Measurements from ENCODE around the gene CELF4.

The CELF4 gene

GRCh38 chr18:37274309-37275236, 291.0 kb downstream of the CELF4 start:
- DNase-seq: no peak

DNA sequence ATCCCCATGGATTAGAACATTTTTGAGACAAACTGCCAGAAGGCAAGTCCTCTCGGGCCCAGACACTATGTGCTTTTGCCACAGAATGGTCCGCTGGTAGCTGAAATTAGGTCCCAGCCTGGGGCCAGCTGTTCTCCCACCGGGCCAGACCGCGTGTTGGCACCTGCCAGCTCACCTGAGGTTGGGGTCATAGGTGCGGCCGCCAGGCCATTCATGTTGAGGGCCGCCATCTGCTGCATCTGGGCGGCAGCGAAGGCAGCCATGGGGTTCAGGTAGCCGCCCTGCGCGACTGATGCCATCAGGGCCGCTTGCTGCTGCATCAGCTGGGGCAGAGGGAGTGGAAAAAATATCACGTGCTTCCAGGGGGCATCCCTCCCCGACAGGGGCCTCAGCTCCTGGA, 292.8 kb downstream of the CELF4 start:
- DNase-seq: no peak

GRCh38 chr18:37272226-37272625, 293.4 kb downstream of the CELF4 start:
- no peak for DNase-seq

DNA sequence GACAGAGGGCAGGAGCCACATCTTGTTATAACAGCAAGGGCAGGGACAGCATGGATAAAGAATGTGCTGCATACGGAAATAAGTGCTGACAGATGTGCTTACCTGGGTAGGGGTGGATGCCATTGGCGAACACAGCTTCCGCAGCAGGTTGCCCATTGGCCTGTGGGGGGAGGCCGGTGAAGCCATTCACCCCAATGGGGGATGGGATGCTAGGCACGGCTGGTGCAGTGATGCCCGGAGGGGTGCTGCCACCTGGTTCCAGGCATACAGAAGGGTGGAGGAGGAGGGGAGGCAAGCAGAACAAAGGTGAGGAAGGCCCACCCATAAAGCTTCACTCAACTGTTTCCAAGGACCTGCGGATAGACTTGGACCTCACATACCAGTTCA, 294.9 kb downstream of the CELF4 start:
- no peak for DNase-seq

DNA sequence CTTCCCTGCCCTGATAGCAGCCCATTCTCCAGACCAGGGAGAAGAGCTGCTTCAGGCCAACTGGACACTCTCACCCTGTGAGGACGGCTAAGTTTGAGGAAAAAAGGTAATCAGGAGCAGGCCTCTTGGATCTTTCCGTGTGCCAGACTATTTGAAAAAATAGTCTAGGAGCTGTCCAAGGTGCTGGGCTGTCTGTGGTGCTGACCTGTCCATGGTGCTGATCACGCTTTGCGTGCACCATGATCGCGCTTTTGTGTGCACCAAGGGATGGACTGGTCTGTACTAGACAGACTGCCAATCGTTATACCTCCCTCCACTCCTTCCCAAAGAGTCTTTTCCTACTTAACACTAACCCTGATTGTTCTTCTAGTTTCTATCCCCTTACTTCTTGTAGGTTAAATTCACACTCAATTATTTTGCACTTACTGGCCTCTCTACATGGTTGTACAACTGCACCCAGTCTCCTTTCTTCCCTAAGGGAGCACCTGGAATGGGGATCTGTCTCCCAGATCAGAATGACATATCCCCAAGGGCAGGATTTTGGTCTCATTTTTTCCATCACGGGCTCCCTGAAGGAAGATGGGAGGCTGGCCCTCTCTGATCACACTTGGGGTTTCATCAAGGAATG, 295.4 kb downstream of the CELF4 start:
- peak; percentile 13 for DNase-seq

DNA sequence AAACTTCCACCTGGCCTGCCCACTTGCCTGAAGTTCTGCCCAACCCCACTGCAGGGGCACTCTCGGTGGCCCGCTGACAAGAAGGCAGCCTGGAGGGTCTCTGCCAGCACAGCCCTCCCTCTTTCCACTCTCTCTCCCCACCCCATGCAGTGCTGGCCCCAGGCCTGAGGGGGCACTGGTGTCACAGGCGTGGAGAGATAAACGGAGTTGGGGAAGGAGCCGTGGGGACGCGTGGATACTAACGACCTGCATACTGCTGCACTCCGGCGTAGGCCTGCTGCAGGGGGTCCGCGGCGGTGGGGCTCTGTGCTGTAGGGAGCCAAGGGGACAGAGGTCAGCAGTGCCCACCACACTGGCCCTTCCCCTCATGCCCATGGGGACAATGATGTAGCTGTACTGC, 299.3 kb downstream of the CELF4 start:
- DNase-seq: no peak

DNA sequence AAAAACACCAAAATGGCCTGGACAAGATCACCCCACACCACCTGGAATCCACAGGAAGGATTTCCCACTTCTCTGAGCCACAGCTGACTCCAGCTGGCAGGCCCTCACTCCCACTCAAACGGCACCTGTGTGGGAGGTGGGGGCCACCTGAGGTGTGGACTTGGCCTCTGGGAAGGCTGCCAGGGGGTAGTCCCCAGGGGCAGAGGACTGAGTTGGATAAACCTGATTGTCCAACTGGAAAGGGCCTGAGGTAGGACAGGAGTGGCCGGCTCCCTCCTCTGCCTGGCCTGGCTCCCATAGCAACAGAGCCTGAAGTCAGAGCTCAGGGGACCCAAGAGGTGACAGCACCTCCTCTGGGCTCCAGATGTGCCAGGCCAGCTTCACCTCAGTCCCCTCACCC, 300.2 kb downstream of the CELF4 start:
- no peak for DNase-seq

DNA sequence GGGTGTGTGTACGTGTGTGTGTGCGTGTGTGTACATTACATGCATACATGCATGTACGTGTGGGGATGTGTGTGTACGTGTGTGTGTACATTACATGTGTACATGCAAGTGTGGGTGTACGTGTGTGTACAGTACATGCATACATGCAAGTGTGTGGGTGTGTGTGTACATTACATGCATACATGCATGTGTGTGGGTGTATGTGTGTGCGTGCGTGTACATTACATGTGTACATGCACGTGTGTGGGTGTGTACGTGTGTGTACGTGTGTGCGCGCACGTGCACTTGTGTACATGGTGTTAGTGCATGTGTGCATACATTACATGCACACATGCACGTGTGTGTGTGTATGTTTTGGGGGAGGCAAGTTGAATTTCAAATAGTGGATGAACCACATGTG, 300.6 kb downstream of the CELF4 start:
- DNase-seq: no peak

DNA sequence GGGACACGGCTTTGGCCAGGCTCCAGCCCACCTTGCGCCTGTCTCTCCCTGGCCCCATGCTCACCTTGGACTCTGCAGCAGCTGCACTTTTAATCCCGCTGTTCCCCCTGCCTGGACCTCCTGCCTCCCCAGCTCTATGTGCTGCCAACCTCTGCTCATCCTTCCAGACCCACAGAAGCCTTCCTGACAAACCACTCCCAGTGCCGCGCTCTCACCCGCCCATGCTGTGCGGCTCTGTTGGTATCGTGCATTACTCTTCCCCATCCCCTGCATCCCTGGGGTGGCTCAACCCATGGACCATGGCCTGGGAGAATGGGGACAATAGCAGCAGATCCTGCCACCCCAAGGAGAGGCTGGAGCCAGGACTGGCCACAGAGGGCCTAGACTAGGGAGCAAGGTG, 303.6 kb downstream of the CELF4 start:
- DNase-seq: no peak

DNA sequence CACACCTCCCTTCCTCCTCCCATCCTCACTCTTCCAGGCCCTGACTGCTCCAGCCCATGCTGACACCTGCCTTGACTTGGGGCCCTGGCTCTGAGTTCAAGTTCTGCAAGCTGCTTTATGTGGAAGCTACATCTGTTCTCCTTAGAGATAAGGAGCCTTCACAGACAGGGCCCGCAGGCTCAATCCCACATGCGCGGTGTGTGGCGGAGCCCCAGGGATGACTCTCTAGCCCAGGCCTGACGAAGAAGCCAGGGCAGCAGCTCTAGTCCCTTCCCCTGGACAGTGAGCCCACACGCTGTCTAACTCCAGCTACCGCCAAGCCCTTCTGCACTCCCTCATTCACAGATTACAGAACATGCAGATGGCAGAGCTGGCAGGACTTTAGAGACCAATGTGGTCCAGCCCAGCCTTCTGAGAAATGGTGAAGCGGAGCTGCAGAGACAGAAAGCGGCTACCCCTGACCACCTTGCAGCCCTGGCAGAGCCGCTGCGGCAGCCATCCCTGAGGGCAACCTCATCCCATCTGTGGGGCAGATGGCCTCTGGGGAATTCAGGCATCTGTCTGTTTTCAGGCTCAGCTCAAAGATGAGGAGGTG, 304.3 kb downstream of the CELF4 start:
- DNase-seq: no peak

- DNase-seq: no peak
These were observed 305.1 kb downstream of the CELF4 start for GRCh38 chr18:37260367-37261093.

DNA sequence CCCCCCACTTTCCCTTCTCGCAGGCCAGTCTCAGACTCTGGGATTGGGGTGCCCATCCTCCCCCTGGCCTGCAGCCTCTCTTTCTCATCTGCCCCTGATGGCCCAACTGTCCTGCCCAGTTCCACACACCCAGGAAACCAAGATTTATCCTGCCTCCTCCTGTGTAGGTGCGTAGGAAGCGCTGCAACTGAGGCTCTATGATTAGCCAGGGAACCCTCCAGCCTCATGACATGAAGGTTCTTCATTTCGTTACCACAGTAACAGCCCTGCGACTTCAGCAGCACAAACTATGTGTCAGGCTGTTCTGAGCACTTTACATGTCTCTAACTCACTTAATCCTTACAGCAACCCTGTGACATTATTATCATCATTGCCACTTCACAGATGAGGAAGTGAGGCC, 305.9 kb downstream of the CELF4 start:
- no peak for DNase-seq

GRCh38 chr18:37258819-37259218, 306.8 kb downstream of the CELF4 start:
- no peak for DNase-seq

DNA sequence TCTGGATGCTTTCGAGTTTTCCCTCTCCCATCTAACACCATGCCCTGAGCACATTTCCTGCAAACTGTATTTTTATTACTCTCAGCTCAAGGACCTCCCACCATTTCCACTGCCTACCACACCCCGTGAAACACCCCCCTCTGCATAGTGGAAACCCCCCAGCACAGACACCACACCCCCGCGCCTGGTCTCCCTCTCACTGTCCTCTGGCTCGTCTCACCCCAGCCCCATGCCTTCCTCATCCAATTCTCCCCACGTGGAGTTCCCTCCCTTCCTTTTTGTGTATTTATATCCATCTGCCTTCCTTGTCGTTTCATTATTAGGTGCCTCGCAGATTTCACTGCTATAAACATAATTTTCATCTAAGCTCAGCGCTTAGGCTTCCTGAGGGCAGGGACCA, 307.5 kb downstream of the CELF4 start:
- no peak for DNase-seq

DNA sequence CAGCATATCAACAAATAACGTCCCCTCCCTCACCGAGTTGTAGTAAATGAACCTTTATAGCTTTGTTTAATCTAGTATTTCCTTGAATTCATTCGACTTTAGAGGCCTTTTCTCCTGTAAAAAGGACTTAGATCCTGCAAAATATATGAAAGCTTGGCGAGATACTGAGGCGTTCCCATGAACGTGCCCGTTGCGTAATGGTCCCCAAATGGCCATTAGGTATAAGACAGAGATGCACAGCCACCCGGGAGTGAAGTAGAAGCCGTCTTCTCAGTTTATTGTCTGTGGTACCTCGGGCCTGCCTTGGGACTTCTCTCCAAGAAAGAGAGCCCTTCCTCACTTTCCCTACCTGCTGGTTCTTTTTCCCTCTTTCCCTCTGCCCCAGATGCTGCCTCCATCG, 310.6 kb downstream of the CELF4 start:
- DNase-seq: no peak

DNA sequence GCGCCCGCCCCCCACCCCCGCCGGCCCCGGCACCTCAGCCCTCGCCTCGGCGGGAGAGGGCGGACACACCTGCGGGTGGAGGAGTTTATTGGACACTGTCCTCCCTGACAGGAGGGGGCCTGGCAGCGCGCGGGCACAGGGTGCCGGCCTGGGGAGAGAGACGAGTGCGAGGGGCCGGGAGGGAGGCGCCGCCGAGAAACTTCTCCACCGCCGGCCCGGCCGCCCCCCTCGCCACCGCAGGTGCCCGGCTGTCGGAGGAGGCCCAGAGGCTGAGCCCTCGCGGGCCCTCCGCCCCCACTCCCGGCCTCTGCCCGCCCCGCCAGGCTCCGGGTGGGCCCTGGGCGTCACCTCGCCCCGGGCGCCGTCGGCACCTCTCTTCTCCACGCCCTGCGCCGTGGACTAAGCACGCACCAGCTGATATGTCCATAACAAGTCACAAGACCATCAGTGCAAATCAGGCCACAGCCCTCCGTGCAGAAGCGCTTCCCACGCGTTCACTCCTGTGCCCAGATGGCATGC, 311.3 kb downstream of the CELF4 start:
- DNase-seq: no peak

DNA sequence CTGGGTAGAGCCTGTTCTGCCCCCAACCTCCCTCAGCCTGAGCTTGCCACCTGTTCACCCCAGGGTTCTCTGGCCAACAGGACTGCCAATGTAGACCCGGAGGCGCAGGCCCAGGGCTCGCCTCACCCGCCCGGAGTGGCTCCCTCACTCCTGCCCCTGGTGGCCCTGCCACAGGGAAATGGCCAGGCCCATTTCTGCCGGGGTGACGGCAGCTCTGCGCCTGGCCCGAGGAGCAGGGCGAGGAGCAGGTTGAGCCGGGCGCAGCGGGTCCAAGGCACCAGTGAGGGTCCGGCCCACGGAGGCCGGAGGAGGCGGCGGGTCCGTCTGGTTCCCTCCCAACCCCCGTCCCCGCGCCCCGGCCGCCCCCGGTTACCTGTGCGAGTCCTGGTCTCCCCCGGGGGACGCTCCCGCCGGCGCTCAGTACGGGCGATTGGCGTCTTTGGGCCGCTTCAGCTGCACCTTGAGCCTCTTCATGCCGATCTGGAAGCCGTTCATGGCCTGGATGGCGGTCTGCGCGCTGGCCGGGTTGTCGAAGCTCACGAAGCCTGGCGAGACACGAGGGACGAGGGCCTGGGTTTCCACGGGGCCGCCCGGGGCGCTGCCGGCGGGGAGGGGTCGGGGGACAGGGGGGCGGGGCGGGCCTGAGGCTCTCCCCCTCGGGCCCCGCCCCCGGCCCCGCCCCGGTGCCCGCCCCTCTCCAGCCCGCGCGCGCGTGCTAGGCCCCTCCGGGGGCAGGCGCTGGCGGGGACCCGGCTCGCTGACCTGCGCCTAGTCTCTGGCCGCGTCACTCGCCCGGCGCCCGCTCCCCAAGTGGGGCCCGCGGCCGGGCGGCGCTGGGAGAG, 312.0 kb downstream of the CELF4 start:
- no peak for DNase-seq

- DNase-seq: no peak
These were observed 312.7 kb downstream of the CELF4 start for GRCh38 chr18:37252854-37253393.

DNA sequence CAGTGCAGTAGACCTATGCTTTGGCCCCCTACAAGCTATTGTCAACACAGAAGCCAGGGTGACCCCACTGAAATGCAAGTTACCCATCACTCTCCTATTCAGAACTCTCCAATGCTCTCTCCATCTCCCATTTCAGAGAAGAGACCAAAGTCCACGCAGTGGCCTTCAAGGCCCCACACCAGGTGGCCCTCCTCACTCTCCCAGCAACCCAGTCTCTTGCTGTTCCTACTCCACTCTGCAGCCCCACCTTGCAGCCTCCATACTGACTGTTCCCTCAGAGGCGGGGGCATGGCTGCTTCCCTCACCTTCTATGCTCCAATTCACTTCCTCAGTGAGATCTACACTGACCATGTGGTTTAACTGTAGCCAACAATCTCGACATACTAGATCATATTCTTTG, 313.3 kb downstream of the CELF4 start:
- no peak for DNase-seq

- DNase-seq: no peak
These were observed 313.9 kb downstream of the CELF4 start for GRCh38 chr18:37251679-37252078.

GRCh38 chr18:37249895-37250618, 315.5 kb downstream of the CELF4 start:
- DNase-seq: no peak

Data from T-helper 9 cell (primary cell).